Psoas muscle (tissue), 8 donors: ENCODE data around the gene PRDM7. TPM values are rescaled to one million over a fixed set of nuclear protein-coding genes. Genes with fewer than 3 reads are reported as not detected.
A peak's percentile ranks its signal among the peaks of the same experiment; 100 is the strongest.
"Not testable (repeated sequence)": the region's sequence is repeated elsewhere in the genome, so short reads cannot be mapped to it uniquely, and the experiment has no call there.

Experiments
- ATAC-seq, 4 donors: fragments of 200-7000 bp; cut with Tn5 transposase; one replicate each; pipeline ENCODE4 v1.9.1; 2020; ENCODE audit warnings: moderate library complexity in 3 of 4, mild to moderate bottlenecking in 2 of 4
- DNase-seq, 2 donors: peaks; one replicate each; pipeline ENCODE4 v3.0.0-alpha.2; 2020
- H3K27ac ChIP-seq: fragments of 200-600 bp; one replicate; pipeline ENCODE4 v1.8.0; 2022
- H3K27me3 ChIP-seq, 3 donors: fragments of 200-600 bp in 1 of 3; one replicate each; pipeline versions ENCODE4 v1.6.1 to v1.8.0; 2013 to 2022; ENCODE audit warnings: low read length in 2 of 3, mild to moderate bottlenecking in 2 of 3, moderate library complexity in 1 of 3; ENCODE audit not compliant: insufficient read depth in 3 of 3
- H3K36me3 ChIP-seq, 2 donors: fragments of 200-600 bp in 1 of 2; one replicate each; pipeline versions ENCODE4 v1.6.1 to v1.8.0; 2013 to 2022; ENCODE audit warnings: low read depth in 1 of 2, mild to moderate bottlenecking in 1 of 2, moderate library complexity in 1 of 2; ENCODE audit not compliant: insufficient read depth in 1 of 2
- H3K4me1 ChIP-seq: fragments of 200-600 bp; one replicate; pipeline ENCODE4 v1.8.0; 2022
- H3K4me3 ChIP-seq: fragments of 200-600 bp; one replicate; pipeline ENCODE4 v1.8.0; 2022; ENCODE audit warnings: mild to moderate bottlenecking
- H3K9me3 ChIP-seq: fragments of 200-600 bp; one replicate; pipeline ENCODE4 v1.8.0; 2022
- WGBS, 3 donors: extraction: QIAGEN DNeasy Blood & Tissue Kit; methylation state at CpG; one replicate each; pipeline versions ENCODE4 v1.1.6 to v1.1.7; 2013; 5-methylcytosine and 5-hydroxymethylcytosine counted together
- intact Hi-C, 2 donors: fragments of 100-400 bp; cut with DNase I; formaldehyde crosslinking; loops; one replicate each; pipeline versions ENCODE4 v1.11.0 to v1.14.2; 2022
- polyA plus RNA-seq, 3 donors: library from polyadenylated mRNA; stranded (reverse); fragments of 200-250 nt; gene quantifications; one replicate each; pipeline ENCODE4 v1.2.3, GENCODE V29; 2013
- total RNA-seq, 4 donors: library from RNA; stranded (reverse); fragmentation: NEBNext Ultra II Directional in 2 of 4; extraction: Animal tissue kit (Norgen Biotek cat#: 25700) in 2 of 4; gene quantifications; one replicate each; pipeline versions ENCODE4 v1.2.1 to v1.2.4, GENCODE V29; 2021 to 2023
- TF ChIP-seq, protein P1 (sequence below): fragments of 200-600 bp; IDR thresholded peaks from one replicate; pipeline ENCODE4 v1.8.0; 2022; ENCODE audit warnings: antibody characterized with exemption
- donor health status: healthy with polysubstance abuse.
- donor health status: DM: no; HTN: no; CAD: no; lungs with moderate emphysema.
- donor health status: Bipolar disorder and iron deficiency.
- donor health status: healthy.
- donor health status: DM: yes; HTN: yes; CAD: no.
- donor health status: DM: no; HTN: no; CAD: no.
- donor health status: DM: no; HTN: no; CAD: no.
- donor health status: DM: yes; HTN: yes; CAD: no.

PRDM7 gene
- total and polyA plus RNA-seq, 7 donors: not detected

DNA sequence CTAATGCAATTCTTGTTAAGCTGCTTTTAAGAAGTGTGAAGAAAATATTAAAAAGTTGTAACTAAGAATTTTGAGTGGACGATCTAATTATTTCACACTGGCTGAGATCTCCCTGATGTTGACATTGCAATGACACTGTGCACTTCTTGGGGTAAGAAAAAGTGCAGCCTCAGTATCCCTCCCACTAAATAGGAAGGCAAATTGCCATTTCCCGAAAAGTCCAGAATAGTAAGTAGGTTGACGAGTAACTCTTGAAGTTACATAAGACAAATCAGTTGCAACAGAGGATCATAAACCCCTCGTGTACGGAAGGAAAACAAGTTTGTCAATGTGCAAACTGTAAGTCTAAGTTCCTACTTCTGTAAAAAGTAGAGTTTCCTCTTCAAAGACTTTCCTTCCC, 21.8 kb upstream of the PRDM7 start:
- H3K4me1 ChIP-seq, H3K27ac ChIP-seq, H3K9me3 ChIP-seq, DNase-seq, H3K27me3 ChIP-seq, intact Hi-C loops, H3K4me3 ChIP-seq, H3K36me3 ChIP-seq: not testable (repeated sequence)
- 68 to 84% (median 71%) methylated on average over 2 to 3 of the region's 5 CpGs for whole genome bisulfite sequencing, 3 donors
- peak in 1 of 4 donors; percentile 20 for ATAC-seq

DNA sequence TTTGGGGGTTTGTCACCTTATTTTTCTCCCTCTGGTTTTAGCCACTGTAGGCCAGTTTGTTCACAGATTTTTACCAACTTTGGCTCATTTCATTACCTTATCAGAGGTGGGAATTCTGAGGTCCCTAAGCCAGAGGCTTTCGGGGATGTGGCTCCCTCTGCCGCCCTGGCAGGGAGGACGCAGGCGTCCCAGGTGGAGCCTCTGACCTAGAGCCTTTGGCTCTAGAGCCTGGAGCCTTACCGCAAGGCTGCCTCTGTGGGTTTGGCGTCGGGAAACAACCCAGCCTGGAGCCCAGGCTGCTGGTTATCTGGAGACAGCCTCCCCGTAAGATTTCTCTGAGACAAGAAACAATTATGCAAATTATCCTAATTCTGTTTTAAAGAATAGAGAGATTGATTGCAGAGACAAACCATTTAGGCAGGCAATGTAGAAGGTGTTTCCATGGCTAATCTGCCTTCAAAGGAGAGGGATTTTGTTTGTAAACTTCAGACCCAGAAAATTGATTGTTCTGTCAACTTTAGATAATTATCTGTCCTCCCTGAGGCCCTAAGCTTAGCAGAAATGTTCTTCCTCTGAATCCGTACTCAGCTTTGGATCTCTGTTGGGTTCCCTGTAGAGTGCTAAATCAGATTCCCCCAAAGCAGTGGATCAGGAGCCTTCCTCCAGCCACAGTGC, 20.0 kb upstream of the PRDM7 start:
- DNase-seq, ATAC-seq, H3K27ac ChIP-seq, H3K27me3 ChIP-seq, H3K9me3 ChIP-seq, H3K4me3 ChIP-seq, H3K4me1 ChIP-seq, intact Hi-C loops, H3K36me3 ChIP-seq: not testable (repeated sequence)
- WGBS, 3 donors: 71 to 78% (median 73%) methylated on average over 9 of the region's 9 CpGs

DNA sequence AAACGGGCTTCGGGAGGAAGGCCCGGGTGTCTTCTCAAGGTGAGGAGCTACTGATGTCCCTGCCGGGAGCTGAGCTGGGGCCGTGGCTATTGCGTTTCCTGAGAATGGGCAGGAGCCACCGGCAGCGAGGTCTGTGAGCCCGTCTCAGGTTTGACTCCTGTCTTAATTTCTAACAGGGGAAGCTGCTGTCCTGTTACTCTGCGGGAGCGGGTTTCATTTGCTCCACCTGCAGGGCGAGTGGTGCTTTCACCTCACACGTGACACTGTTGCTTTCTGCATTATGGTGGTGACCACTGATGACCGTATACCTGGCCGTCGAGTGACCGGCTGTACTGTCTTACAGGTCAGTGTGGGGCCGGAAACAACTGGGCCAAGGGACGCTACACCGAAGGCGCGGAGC, 17.7 kb upstream of the PRDM7 start:
- H3K9me3 ChIP-seq, H3K36me3 ChIP-seq, H3K27me3 ChIP-seq, intact Hi-C loops, H3K4me1 ChIP-seq, H3K27ac ChIP-seq, ATAC-seq, H3K4me3 ChIP-seq: not testable (repeated sequence)
- 87 to 90% (median 87%) methylated on average over 18 to 22 of the region's 22 CpGs for WGBS, 3 donors
- peak in 1 of 2 donors; percentile 8 for DNase-seq

DNA sequence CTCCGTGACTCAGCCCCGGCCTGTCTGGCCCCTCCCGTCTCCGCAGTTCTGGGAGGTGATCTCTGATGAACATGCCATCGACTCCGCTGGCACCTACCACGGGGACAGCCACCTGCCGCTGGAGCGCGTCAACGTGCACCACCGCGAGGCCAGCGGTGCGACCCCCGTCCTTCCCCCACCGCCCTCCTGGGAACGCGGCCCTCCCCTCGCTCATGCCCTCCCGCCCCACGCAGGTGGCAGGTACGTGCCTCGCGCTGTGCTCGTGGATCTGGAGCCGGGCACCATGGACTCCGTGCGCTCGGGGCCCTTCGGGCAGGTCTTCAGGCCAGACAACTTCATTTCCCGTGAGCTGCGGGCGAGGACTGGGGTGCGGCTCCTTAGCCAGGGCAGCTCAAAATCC, 17.2 kb upstream of the PRDM7 start:
- H3K27me3 ChIP-seq, H3K4me3 ChIP-seq, DNase-seq, intact Hi-C loops, H3K9me3 ChIP-seq, H3K36me3 ChIP-seq, H3K4me1 ChIP-seq, H3K27ac ChIP-seq, ATAC-seq: not testable (repeated sequence)
- 90 to 95% (median 92%) methylated on average over 21 to 32 of the region's 35 CpGs for WGBS, 3 donors

DNA sequence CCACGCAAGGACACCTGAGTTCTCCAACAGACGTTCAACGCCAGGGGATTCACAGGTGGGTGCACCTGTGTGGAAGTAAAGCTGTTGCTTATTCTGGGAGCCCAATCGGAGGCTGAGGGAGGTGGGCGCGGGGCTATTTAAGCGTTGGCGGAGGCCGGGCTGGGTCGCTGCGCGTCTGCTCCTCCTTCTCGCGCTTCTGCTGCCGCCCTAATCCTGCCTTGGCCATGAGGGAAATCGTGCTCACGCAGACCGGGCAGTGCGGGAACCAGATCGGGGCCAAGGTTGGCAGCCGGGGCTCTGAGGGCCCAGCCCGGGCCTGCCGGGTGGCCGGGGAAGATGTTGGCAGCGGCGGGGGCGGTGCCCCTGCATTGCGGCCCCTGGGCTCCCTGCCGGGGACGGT, 16.7 kb upstream of the PRDM7 start:
- H3K9me3 ChIP-seq, intact Hi-C loops, H3K36me3 ChIP-seq, H3K27ac ChIP-seq, H3K4me1 ChIP-seq, H3K27me3 ChIP-seq, DNase-seq, H3K4me3 ChIP-seq, ATAC-seq: not testable (repeated sequence)
- 76 to 91% (median 90%) methylated on average over 25 to 29 of the region's 30 CpGs for WGBS, 3 donors

DNA sequence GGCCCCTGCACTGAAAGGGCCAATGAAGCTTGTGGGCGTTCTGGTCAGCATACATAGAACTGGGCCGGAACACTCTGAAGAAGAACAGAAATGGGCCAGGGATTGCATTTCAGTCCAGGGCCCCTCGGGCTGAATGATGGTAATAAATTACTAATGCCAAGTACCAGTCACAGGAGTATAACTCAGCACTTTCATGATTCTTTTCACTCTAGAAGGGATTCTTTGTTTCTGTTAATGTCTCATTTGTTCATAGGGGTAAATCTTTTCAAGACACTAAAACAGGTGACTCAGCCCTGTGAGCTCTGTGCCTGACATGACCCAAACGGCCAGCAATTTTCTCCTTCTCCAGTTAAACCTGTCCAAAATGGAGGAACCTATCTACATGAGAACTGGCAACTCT, 15.7 kb upstream of the PRDM7 start:
- H3K9me3 ChIP-seq, intact Hi-C loops, H3K36me3 ChIP-seq, H3K4me3 ChIP-seq, H3K27me3 ChIP-seq, H3K27ac ChIP-seq, DNase-seq, ATAC-seq, H3K4me1 ChIP-seq: not testable (repeated sequence)
- WGBS, 3 donors: 46 to 63% (median 51%) methylated on average over 4 of the region's 4 CpGs

DNA sequence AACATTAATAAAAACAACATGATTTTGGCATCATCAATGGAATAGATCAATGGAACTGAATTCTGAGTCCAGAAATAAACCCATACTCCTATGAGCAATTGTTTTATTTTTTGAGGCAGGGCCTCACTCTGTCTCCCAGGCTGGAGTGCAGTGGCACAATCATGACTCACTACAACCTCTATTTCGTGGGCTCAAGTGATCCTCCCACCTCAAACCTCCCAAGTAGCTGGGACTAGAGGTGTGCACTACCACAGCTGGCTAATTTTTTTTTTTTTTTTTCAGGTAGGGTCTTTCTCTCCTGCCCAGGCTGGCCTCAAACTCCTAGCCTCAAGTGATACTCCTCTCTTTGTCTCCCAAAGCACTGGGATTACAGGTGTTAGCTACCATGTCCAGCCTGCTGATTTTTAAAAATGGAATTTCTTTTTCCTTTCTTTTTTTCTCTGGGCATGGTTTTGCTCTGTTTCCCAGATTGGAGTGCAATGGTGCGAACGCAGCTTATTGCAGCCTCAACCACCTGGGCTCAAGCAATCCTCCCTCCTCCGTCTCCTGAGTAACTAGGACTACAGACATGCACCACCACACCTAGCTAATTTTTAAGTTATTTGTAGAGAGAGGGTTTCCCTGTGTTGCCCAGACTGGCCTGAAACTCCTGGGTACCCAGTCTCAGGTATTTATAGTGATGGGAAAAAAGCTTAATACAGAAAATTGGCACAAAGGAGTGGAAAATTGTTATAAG, 7.3 kb upstream of the PRDM7 start:
- Histone ChIP-seq H3K4me3 (no peak overlapping the region), H3K4me1 (no peaks in the 10 kb centered on the region), H3K36me3 (no peaks in the 10 kb centered on the region), H3K27me3 (peaks cover 0 to 6% (median 0%) of the 10 kb centered on the region in 3 donors), H3K27ac (no peak overlapping the region), H3K9me3 (no peaks in the 10 kb centered on the region)
- WGBS, 3 donors: 75 to 89% (median 79%) methylated on average over 4 of the region's 4 CpGs
- TF ChIP-seq, protein P1, sequence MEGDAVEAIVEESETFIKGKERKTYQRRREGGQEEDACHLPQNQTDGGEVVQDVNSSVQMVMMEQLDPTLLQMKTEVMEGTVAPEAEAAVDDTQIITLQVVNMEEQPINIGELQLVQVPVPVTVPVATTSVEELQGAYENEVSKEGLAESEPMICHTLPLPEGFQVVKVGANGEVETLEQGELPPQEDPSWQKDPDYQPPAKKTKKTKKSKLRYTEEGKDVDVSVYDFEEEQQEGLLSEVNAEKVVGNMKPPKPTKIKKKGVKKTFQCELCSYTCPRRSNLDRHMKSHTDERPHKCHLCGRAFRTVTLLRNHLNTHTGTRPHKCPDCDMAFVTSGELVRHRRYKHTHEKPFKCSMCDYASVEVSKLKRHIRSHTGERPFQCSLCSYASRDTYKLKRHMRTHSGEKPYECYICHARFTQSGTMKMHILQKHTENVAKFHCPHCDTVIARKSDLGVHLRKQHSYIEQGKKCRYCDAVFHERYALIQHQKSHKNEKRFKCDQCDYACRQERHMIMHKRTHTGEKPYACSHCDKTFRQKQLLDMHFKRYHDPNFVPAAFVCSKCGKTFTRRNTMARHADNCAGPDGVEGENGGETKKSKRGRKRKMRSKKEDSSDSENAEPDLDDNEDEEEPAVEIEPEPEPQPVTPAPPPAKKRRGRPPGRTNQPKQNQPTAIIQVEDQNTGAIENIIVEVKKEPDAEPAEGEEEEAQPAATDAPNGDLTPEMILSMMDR: no peak
- DNase-seq (no peak), ATAC-seq (no peak)
- intact Hi-C loops: no loop called here
